HepG2 (cell line): ENCODE results near the gene OTOP2. TPM values are rescaled to one million over a fixed set of nuclear protein-coding genes. Genes with fewer than 3 reads are reported as not detected.

Experiments
- ATAC-seq: fragments of 200-7000 bp; cut with Tn5 transposase; 3 replicates; pipeline ENCODE4 v1.9.1; 2020; ENCODE audit warnings: mild to moderate bottlenecking, moderate library complexity
- BruUV-seq: library from RNA; stranded (reverse); fragments of 400-500 nt; replicated peaks from 2 replicates; lab custom pipeline; 2021; lab: Mats Ljungman, UMichigan
- CTCF ChIA-PET: fragments of 300-600 bp; formaldehyde crosslinking; extraction: SDS; loops from one replicate; lab custom pipeline; 2021; ENCODE audit warnings: low total read pairs, inconsistent platforms, low intra/inter-chr PET ratio; lab: Yijun Ruan, JAX
- POLR2A ChIA-PET: fragments of 350-600 bp; sonication (Branson Sonifier 250); formaldehyde crosslinking; loops from one replicate; lab custom pipeline; 2020; ENCODE audit warnings: antibody characterized with exemption, inconsistent platforms; lab: Yijun Ruan, JAX
- DNase-seq: peaks from one replicate; pipeline ENCODE4 v3.0.0-alpha.2; 2015; ENCODE audit warnings: low spot score
- FAIRE-seq: peaks from 3 replicates; lab custom pipeline; 2011; peaks lifted over from hg19 to GRCh38; lab: Jason Lieb, UNC
- H2AFZ ChIP-seq: one replicate; pipeline ENCODE4 v1.6.1; 2011; ENCODE audit warnings: low read length, inconsistent platforms
- H3K27ac ChIP-seq: fragments of 300-600 bp; 3 replicates; pipeline ENCODE4 v1.8.0; 2011; ENCODE audit warnings: mixed run types, mild to moderate bottlenecking, mixed read lengths, low read length, inconsistent platforms; ENCODE audit not compliant: insufficient read depth; ENCODE audit errors: extremely low read length
- H3K27me3 ChIP-seq, 2 experiments: fragments of 200-600 bp in 1 of 2; 2 replicates in 1 of 2; 3 replicates in 1 of 2; pipeline versions ENCODE4 v1.6.0 to v1.8.0; 2011; ENCODE audit warnings: low read length in 2 of 2, mild to moderate bottlenecking in 2 of 2, moderate library complexity in 2 of 2, inconsistent platforms in 1 of 2; ENCODE audit not compliant: insufficient read depth in 2 of 2, control insufficient read depth in 1 of 2
- H3K36me3 ChIP-seq, 2 experiments: fragments of 200-600 bp in 1 of 2; replicated peaks in 1 of 2; 2 replicates in 1 of 2; 3 replicates in 1 of 2; pipeline versions ENCODE4 v1.5.1 to v1.8.0; 2011; ENCODE audit warnings: low read length in 2 of 2, inconsistent platforms in 1 of 2; ENCODE audit not compliant: insufficient read depth in 2 of 2, control insufficient read depth in 1 of 2
- H3K4me1 ChIP-seq: 2 replicates; pipeline ENCODE4 v1.5.1; 2012; ENCODE audit warnings: low read length, inconsistent platforms; ENCODE audit not compliant: insufficient read depth
- H3K4me2 ChIP-seq: 2 replicates; pipeline ENCODE4 v1.6.0; 2011; ENCODE audit warnings: low read depth, low read length, inconsistent platforms
- H3K4me3 ChIP-seq, 3 experiments: fragments of 200-600 bp in 1 of 3; sonication (generic), shearing (Covaris generic) in 1 of 3; replicated peaks in 1 of 3; 2 replicates each; pipeline ENCODE4 v1.5.1; 2011 to 2016; ENCODE audit warnings: low read length in 3 of 3, inconsistent platforms in 2 of 3, low read depth in 2 of 3, mild to moderate bottlenecking in 2 of 3, control low read depth in 1 of 3, mixed read lengths in 1 of 3; ENCODE audit not compliant: insufficient read depth in 1 of 3
- H3K79me2 ChIP-seq: one replicate; pipeline ENCODE4 v1.6.1; 2011; ENCODE audit warnings: low read length, inconsistent platforms; ENCODE audit not compliant: insufficient read depth
- H3K9ac ChIP-seq: 2 replicates; pipeline ENCODE4 v1.6.0; 2011; ENCODE audit warnings: mild to moderate bottlenecking, low read depth, low read length, inconsistent platforms; ENCODE audit not compliant: insufficient read depth
- H3K9me3 ChIP-seq: 2 replicates; pipeline ENCODE4 v1.5.1; 2012; ENCODE audit warnings: mild to moderate bottlenecking, low read length
- H4K20me1 ChIP-seq: 2 replicates; pipeline ENCODE4 v1.6.0; 2011; ENCODE audit warnings: inconsistent platforms, mild to moderate bottlenecking, low read length, moderate library complexity; ENCODE audit not compliant: insufficient read depth
- MXD4 ChIP-seq: IDR thresholded peaks from 2 replicates; pipeline ENCODE4 v1.6.1; 2016; ENCODE audit warnings: mild to moderate bottlenecking, missing biosample characterization, missing genetic modification reagents
- NBN ChIP-seq: fragments of 450-650 bp; conservative IDR thresholded peaks from 2 replicates; pipeline ENCODE4 v1.6.1; 2017
- PCBP1 ChIP-seq: fragments of 200-400 bp; formaldehyde crosslinking; IDR thresholded peaks from 2 replicates; pipeline ENCODE4 v1.6.1; 2017; ENCODE audit warnings: mild to moderate bottlenecking, low read depth, low read length, borderline replicate concordance
- POGK ChIP-seq: sonication (generic); formaldehyde crosslinking; conservative IDR thresholded peaks from 2 replicates; pipeline ENCODE4 v1.8.0; 2022; ENCODE audit warnings: mild to moderate bottlenecking, moderate library complexity, missing genetic modification reagents
- ZNF407 ChIP-seq: sonication (generic); formaldehyde crosslinking; IDR thresholded peaks from one replicate; pipeline ENCODE4 v1.5.1; 2020; ENCODE audit warnings: mild to moderate bottlenecking, missing genetic modification reagents; ENCODE audit errors: not compliant biosample characterization
- WGBS: methylation state at CpG from one replicate; pipeline ENCODE4 v1.1.6; 2017; ENCODE audit warnings: low lambda C conversion rate; 5-methylcytosine and 5-hydroxymethylcytosine counted together
- in situ Hi-C: cut with HindIII; loops from 2 replicates; pipeline ENCODE4 v1.10.0; 2017; ENCODE audit warnings: low pct_unique_long_range_greater_than_20kb; ENCODE audit not compliant: extremely low pct_ligation_motif_present
- intact Hi-C: fragments of 100-400 bp; cut with micrococcal nuclease; formaldehyde crosslinking; loops from one replicate; pipeline ENCODE4 v1.10.0; 2022; ENCODE audit not compliant: unreplicated experiment
- polyA plus RNA-seq, 8 experiments: library from polyadenylated mRNA; depleted of rRNA in 3 of 8; stranded (reverse) in 7 of 8; unstranded in 1 of 8; fragments of >200 nt; fragmentation: Illumina TruSeq in 4 of 8; extraction: Trizol in 4 of 8; gene quantifications; 2 replicates each; pipeline versions ENCODE4 v1.2.1 to v1.2.3, GENCODE V29; 2011 to 2016; ENCODE audit warnings: low read depth in 4 of 8, missing spikeins in 1 of 8, mixed read lengths in 1 of 8; ENCODE audit not compliant: insufficient read depth in 1 of 8
- total RNA-seq, 5 experiments: library from RNA; depleted of rRNA; stranded (reverse); fragments of >200 nt; fragmentation: Illumina TruSeq; extraction: Trizol; gene quantifications; 2 replicates each; pipeline ENCODE4 v1.2.3, GENCODE V29; 2016; ENCODE audit warnings: low read depth in 1 of 5

The OTOP2 gene
- total and polyA plus RNA-seq, 2 of the 13 experiments (the other 11 are each of a cell fraction or from before 2014, with no cell fraction given): not detected

GRCh38 chr17:74920642-74921025 lies 3.4 kb upstream of the OTOP2 start (continued):
- TF ChIP-seq ZNF407 (CRISPR knock-in tag): no peak
- no peak for TF ChIP-seq NBN

- Histone ChIP-seq H3K4me2 (no peak overlapping the region), H2AFZ (no peak overlapping the region), H3K36me3 (no peaks in the 10 kb centered on the region), H3K79me2 (no peaks in the 10 kb centered on the region), H3K27me3 (peaks cover 23 to 76% of the 10 kb centered on the region in 2 experiments), H4K20me1 (no peaks in the 10 kb centered on the region), H3K27ac (no peak overlapping the region), H3K4me3 (no peak overlapping the region), H3K9ac (no peak overlapping the region), H3K4me1 (peaks cover 31% of the 10 kb centered on the region), H3K9me3 (no peaks in the 10 kb centered on the region)
- BruUV-seq: no TSS peak
- POLR2A ChIA-PET: interaction anchor here (0.6 to 1.1 kb wide), 4 partner anchors 48 to 145 kb away, joined by 3 to 4 read pairs (median 3); partner anchors contain the start of gene NAT9
- ATAC-seq: 0 out of 3 replicates have a peak, but pooled peaks have one; percentile 2
- TF ChIP-seq MXD4: no peak
- 0 out of 2 replicates have a peak, but pooled peaks have one; percentile 16 for TF ChIP-seq PCBP1
- no peak for TF ChIP-seq POGK (CRISPR knock-in tag)
- no peak for FAIRE-seq
- no peak for DNase-seq
- WGBS: 35% methylated on average over 18 of the region's 19 CpGs
- intact Hi-C loops (no loop called here), in situ Hi-C loops (loop anchor here (5.0 kb wide), 1 partner anchor 36 kb away; no protein-coding TSS in a partner anchor)
- CTCF ChIA-PET: interaction anchor here (2.3 to 3.2 kb wide), 2 partner anchors 36 to 40 kb away, joined by 9 to 23 read pairs; no protein-coding TSS in a partner anchor
Measured at GRCh38 chr17:74921026-74921681, 2.9 kb upstream of the OTOP2 start.
